ENCODE results near the gene SAP30BP.

DNA sequence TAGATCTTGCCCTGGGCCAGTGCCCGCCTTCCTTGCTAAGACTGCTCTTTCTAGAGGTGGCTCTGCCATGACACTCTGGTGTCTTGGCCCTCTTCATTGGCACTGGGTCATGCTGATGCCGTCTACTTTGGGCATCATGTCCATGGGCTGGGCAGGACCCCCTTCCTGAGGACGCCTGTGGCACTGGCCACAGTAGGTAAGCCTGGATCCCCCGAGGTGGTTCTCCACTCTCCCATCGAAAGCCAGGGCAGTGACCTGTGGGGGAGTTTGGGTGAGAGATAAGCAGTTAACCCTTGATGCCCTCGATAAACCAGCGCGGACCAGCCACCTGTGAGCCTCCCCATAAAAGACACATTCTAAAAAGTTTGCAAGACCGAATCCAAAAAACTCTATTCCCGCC is 34.1 kb downstream of the SAP30BP start:
- TF ChIP-seq YY1 (IDR thresholded peaks at IDR 0.05; ENCODE audit: low read depth, low read length) (no peak), RAD21 (IDR thresholded peaks at IDR 0.05 in 1 of 2, conservative IDR thresholded peaks at IDR 0.05 in 1 of 2; ENCODE audit: low read depth in 2 of 2, low read length in 2 of 2) (no peak), CTCF (IDR thresholded peaks at IDR 0.05; ENCODE audit: control extremely low read depth in 1 of 3, insufficient read depth in 1 of 3, low read depth in 1 of 3, low read length in 3 of 3) (no peak), NRF1 (IDR thresholded peaks at IDR 0.05; ENCODE audit: low read depth, low read length) (no peak), KDM1A (IDR thresholded peaks at IDR 0.05; ENCODE audit: borderline replicate concordance, low read length) (no peak), POLR2A (IDR thresholded peaks at IDR 0.05; ENCODE audit: control extremely low read depth in 1 of 2, low read depth in 2 of 2, low read length in 2 of 2) (no peak), RBBP5 (IDR thresholded peaks at IDR 0.05; ENCODE audit: borderline replicate concordance, low read depth, low read length) (no peak), POLR2AphosphoS5 (IDR thresholded peaks at IDR 0.05; ENCODE audit: low read depth, low read length) (no peak), SIN3A (conservative IDR thresholded peaks at IDR 0.05 in 1 of 2, IDR thresholded peaks at IDR 0.05 in 1 of 2; ENCODE audit: low read depth in 1 of 2, low read length in 2 of 2) (no peak), CHD2 (IDR thresholded peaks at IDR 0.05; ENCODE audit: low read length) (no peak), EZH2 (IDR thresholded peaks at IDR 0.05; ENCODE audit: low read depth, low read length, severe bottlenecking) (no peak)

All from H1 (cell line).